Measurements from ENCODE around the gene SPC25. TPM values are rescaled to one million over a fixed set of nuclear protein-coding genes. Genes with fewer than 3 reads are reported as not detected.
A peak's percentile ranks its signal among the peaks of the same experiment; 100 is the strongest.

Gene SPC25
- total RNA-seq, 1 experiment from 2014 or later, result 31.5 TPM

- DNase-seq, result no peak
- Histone ChIP-seq H2BK5ac (ENCODE audit: insufficient read length, low read length) (no peak overlapping the region), H2AFZ (ENCODE audit: low read length) (no peak overlapping the region), H4K8ac (replicated peaks; ENCODE audit: insufficient read length, low read depth, low read length) (no peak overlapping the region), H4K91ac (ENCODE audit: insufficient read length, low read depth, low read length) (no peak overlapping the region), H3K56ac (ENCODE audit: insufficient read length, low read depth, low read length) (no peak overlapping the region), H3K9ac (ENCODE audit: extremely low read depth, insufficient read length, low read length) (no peak overlapping the region), H3K79me1 (ENCODE audit: insufficient read depth, low read depth, low read length, poor library complexity, severe bottlenecking) (no peaks in the 10 kb centered on the region), H3K27me3 (ENCODE audit: insufficient read depth, low read length) (no peaks in the 10 kb centered on the region; the same call in 1 of the 2 replicates), H3K14ac (ENCODE audit: insufficient read depth, low read length) (no peak overlapping the region), H3K27ac (ENCODE audit: insufficient read length, low read depth, low read length) (no peak overlapping the region), H3K79me2 (ENCODE audit: insufficient read depth, low read length) (no peaks in the 10 kb centered on the region), H3K4me1 (ENCODE audit: insufficient read depth, low read length) (peaks cover 20% of the 10 kb centered on the region), H4K5ac (ENCODE audit: insufficient read length, low read depth, low read length) (no peak overlapping the region), H3K18ac (ENCODE audit: insufficient read length, low read depth, low read length) (no peak overlapping the region), H2BK20ac (ENCODE audit: low read depth, low read length, poor library complexity, severe bottlenecking) (no peak overlapping the region), H3K4ac (ENCODE audit: low read depth, low read length) (no peak overlapping the region), H2BK120ac (ENCODE audit: low read depth, low read length, poor library complexity, severe bottlenecking) (no peak overlapping the region), H3K9me3 (ENCODE audit: control insufficient read depth, low read depth, low read length) (no peaks in the 10 kb centered on the region), H2BK12ac (ENCODE audit: insufficient read length, low read depth, low read length) (no peak overlapping the region), H3K23me2 (ENCODE audit: insufficient read length, low read depth, low read length, poor library complexity, severe bottlenecking) (no peaks in the 10 kb centered on the region), H3T11ph (ENCODE audit: low read length) (no peak overlapping the region), H2AK5ac (ENCODE audit: insufficient read length, low read length) (no peak overlapping the region), H3K23ac (ENCODE audit: insufficient read length, low read depth, low read length) (no peak overlapping the region), H4K20me1 (ENCODE audit: control insufficient read depth, insufficient read depth, insufficient read length) (no peaks in the 10 kb centered on the region), H3K4me2 (ENCODE audit: insufficient read depth, insufficient read length, low read length) (no peak overlapping the region), H2BK15ac (ENCODE audit: low read depth, low read length) (no peak overlapping the region)
- Mint-ChIP-seq H3K4me3 (peak overlapping the region in 1 of 2 experiments; percentile 21; a peak in 2 of 5 replicates), H3K36me3 (ENCODE audit: insufficient read depth in 1 of 3, low read depth in 3 of 3) (peaks cover 0 to 11% (median 5%) of the 10 kb centered on the region in 3 experiments; a peak in 4 of 7 replicates), H3K27me3 (ENCODE audit: low read depth) (no peaks in the 10 kb centered on the region; the same call in 1 of the 2 replicates), H3K27ac (no peak overlapping the region), H3K9me3 (peaks cover 7 to 9% of the 10 kb centered on the region in 2 experiments), H3K4me1 (peaks cover 60 to 62% of the 10 kb centered on the region in 2 experiments)
- WGBS (ENCODE audit: extremely low coverage, insufficient read length, low lambda C conversion rate), result no CpG with 5 or more reads among the region's 6 CpGs
- TF ChIP-seq CTCF (conservative IDR thresholded peaks at IDR 0.05), result no peak
Measured at GRCh38 chr2:168912466-168912865, 22.2 kb upstream of the SPC25 start.

Measured in H9 (cell line).